Left hindlimb (tissue), 1 donor: ENCODE measurements around the gene G6PC1.
"Not testable (repeated sequence)": the region's sequence is repeated elsewhere in the genome, so short reads cannot be mapped to it uniquely, and the experiment has no call there.

Experiments
- DNase-seq: peaks from one replicate; pipeline ENCODE4 v3.0.0-alpha.2; 2018

G6PC1 gene

GRCh38 chr17:42904110-42904469, 3.5 kb downstream of the G6PC1 start:
- DNase-seq: no peak

DNA sequence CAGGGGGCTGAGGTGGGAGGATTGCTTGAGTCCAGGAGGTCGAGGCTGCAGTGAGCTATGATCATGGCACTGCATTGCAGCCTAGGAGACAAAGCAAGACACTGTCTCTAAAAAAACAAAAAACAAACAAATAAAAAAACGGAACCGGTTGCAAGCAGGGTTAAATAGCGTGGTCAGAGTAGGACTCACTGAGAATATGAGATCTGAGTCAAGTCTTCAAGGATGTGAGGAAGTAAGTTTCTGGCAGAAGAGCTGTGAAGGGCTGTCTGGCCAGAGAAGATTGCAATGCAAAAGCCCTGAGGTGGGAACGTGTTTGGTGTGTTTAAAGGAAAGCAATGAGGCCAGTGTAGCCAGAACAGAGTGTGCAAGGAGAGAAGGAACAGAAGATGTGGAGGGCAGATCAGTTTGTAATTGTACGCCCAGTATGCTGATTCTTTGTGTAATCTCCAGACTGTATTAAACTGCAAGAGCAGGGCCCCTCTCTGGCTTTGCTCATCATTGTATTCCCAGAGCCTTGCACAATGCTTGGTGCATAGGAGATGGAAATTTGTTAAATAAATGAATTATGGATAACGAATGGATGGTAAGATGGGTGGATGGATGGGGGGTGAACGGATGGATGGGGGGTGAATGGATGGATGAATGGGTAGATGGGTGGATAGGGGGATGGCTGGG, 6.3 kb downstream of the G6PC1 start:
- DNase-seq: no peak

GRCh38 chr17:42908872-42909700, 8.5 kb downstream of the G6PC1 start:
- DNase-seq: no peak

GRCh38 chr17:42913522-42913921, 12.9 kb downstream of the G6PC1 start:
- no peak for DNase-seq

DNA sequence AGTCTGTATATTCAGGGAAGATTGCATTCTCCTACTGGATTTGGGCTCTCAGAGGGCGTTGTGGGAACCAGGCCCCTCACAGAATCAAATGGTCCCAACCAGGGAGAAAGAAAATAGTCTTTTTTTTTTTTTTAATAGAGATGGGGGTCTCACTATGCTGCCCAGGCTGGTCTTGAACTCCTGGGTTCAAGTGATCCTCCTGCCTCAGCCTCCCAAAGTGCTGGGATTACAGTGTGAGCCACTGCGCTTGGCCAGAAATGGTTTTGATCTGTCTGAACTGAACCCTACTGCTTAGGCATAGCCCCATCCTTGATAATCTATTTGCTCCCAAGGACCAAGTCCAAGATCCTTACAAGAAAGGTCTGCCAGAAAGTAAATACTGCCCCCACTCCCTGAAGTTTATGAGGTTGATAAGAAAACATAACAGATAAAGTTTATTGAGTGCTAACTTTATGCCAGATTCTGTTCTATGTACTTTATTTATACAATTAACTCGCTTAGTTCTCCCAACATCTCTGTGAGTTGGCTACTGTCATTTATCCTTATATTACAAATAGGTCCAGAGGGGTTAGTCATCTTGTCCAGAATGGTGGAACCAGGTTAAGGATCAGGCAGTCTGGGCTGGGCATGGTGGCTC, 13.5 kb downstream of the G6PC1 start:
- no peak for DNase-seq

DNA sequence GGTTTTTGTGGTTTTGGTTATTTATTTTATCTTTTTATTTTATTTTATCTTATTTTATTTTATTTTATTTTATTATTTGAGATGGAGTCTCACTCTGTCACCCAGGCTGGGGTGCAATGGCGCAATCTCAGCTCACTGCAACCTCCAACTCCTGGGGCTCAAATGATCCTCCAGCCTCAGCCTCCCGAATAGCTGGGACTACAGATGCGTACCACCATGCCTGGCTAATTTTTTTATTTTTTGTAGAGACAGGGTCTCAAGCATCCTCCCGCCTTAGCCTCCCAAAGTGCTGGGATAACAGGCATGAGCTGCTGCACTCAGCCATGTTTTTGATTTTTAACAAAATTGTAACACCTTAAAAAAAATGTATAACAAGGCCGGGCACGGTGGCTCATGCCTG, 14.7 kb downstream of the G6PC1 start:
- not testable (repeated sequence) for DNase-seq

DNA sequence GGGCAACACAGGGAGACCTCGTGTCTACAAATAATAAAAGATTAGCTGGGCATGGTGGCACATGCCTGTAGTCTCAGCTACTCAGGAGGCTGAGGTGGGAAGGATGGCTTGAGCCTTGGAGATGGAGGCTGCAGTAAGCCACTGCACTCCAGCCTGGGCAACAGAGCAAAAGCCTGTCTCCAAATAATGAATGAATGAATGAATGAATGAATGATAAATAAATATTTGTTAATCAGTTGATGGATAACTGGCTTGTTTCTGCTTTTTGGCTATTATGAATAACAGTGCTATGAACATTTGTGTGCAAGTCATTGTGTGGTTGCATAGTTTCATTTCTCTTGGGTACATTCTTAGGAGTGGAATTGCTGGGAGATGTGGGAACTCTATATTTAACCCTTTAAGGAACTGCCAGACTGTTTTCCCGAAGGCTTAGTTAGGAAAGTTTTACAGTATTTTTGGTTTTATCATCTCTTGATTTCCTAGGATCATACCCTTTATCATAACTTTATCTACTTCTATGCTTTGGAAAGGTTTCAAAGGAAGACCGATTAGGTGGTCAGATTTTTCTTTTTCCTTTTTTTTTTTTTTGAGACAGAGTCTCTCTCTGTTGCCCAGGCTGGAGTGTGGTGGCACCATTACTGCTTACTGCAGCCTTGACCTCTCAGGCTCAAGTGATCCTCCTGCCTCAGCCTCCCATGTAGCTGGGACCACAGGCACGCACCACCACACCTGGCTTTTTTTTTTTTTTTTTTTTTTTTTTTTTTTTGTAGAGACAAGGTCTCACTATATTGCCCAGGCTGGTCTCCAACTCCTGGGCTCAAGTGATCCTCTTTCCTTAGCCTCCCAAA, 16.0 kb downstream of the G6PC1 start:
- DNase-seq: not testable (repeated sequence)

GRCh38 chr17:42917236-42917603, 16.6 kb downstream of the G6PC1 start:
- DNase-seq: no peak

GRCh38 chr17:42918902-42919521, 18.4 kb downstream of the G6PC1 start:
- no peak for DNase-seq

GRCh38 chr17:42919522-42920077, 19.0 kb downstream of the G6PC1 start:
- DNase-seq: not testable (repeated sequence)

DNA sequence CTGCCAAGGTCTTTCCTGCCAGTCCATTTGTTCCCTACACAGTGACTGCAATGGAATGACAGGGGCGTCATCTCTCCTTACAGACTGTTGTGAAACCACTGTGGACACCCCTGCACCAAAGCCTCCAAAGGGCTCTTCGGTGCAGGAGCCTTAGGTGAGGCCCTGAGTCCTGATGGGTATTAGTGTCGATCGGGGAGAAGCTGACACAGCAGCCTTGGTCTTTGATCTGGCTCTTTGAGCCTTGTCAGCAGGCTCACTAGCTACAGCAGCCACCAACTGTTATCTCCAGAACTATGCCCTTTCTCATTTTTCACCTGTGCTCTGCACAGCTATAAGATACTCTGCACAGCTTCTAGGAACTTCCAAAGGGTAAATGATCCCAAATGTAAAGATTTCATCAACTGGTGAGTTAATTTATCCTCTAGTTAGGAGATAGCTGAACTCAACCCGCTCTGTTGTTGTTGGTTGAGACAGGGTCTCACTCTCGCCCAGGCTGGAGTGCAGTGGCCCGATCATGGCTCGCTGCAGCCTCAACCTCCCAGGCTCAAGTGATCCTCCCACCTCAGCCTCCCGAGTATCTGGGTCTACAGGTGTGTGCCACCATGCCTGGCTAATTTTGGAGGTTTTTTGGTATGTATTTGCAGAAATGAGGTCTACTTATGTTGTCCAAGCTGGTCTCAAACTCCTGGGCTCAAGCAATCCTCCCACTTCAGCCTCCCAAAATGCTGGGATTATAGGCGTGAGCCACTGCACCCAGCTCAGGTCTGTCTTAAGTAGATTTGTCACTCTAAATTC, 19.7 kb downstream of the G6PC1 start:
- DNase-seq: no peak

DNA sequence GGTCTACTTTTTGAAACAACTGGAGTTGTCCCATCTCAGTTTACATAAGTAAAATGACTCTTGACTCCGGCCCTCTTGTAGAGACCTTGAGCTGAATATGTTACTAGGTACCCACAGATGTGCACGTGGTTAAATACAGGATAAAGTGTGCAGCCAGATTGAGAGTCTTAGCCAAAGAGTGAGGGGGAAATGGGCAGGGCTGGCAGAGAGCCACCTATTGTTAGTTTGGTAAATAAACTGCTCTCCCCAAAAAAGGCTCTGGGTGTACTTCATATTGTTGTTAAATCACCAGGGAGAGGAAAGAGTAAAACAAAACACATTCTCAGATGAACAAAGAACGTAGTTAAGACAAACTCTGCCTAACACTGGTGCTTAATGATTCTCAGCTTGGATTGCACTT, 20.3 kb downstream of the G6PC1 start:
- no peak for DNase-seq

GRCh38 chr17:42922294-42922693, 21.7 kb downstream of the G6PC1 start:
- DNase-seq: no peak

- DNase-seq: not testable (repeated sequence)
These were observed 22.9 kb downstream of the G6PC1 start for GRCh38 chr17:42923472-42923871.

- no peak for DNase-seq
These were observed 24.3 kb downstream of the G6PC1 start for GRCh38 chr17:42924891-42925290.

DNA sequence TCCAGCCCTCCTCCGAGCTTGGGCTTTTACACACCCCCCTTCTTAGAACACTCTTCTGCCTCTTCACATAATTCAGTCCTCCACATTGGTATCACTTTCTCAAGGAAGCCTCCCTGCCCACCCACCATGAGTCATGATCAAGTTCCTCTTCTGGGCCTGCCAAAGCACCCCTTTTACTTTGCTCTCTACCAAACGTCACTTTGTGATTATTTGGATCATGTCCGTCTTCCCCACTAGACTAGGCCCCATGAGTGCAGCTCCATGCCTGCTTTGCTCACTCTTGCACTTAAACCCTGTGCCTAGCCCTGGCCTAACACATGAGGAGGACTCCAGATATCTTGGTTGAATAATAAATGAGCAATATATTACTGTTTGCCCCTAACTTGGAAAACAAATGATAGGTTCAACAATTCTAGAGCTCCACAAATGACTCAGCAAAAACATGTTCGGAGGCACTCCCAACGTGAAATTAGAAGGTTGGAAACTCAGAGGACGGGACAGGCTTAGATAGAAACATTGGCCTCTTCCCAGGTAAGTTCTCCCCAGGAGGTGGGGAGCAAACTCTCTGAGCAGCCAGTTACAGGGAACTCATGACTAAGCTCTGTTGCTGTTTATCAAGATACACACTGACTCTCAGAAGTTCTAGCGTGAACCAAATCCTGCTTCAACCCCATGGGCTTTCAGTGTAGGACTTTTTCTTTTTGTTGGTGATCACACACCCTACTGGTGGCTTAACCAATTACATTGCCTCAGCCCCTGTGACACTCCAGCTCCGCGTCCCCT, 28.3 kb downstream of the G6PC1 start:
- DNase-seq: peak; percentile 41

GRCh38 chr17:42929497-42929844, 28.9 kb downstream of the G6PC1 start:
- DNase-seq: no peak

- peak; percentile 67 for DNase-seq
These were observed 37.4 kb downstream of the G6PC1 start for GRCh38 chr17:42937712-42938596.

DNA sequence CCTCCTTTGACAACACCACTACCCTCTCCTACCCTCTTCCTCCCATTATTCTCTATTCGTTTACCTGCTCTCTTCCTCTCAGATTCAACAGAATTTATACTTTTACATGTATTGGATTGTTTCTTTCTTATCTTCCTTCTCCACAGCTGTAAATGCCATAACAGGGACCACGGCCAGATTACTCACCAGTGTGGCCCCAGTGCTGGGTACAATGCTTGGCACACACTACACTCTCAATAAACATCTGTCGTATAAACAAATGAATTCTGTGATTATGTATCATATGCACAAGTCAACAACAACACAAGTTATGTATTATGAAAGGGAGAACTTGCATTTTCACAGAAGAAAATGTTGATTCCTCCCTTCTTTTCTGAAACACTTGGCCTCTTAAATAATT, 43.6 kb downstream of the G6PC1 start:
- DNase-seq: no peak

DNA sequence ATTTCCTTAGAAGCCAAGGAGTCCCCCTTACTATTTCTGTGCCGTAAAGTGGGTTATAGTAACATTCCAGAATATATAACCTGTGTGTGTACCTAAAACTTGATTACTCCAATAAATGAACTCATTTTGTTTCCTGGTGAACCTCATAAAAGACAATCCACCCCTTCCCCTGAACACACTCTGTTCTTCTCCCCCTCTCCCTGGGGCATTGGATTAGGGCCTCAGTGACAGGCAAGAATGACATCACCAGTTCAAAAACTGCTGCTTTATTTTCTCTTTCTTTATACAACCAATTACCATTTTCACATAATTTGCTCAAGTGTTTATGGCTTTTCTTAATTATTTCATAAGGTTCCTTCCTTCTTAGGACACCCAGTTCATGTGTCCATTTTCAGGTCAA, 46.2 kb downstream of the G6PC1 start:
- no peak for DNase-seq
